Erythroblast (primary cell): ENCODE results near the gene RASA2.

ENCODE experiments used
- GATA1 ChIP-seq: IDR thresholded peaks from 2 replicates; pipeline ENCODE4 v1.6.1; 2011; ENCODE audit warnings: low read depth, mild to moderate bottlenecking, control low read depth, low read length, moderate library complexity
- POLR2A ChIP-seq: IDR thresholded peaks from 2 replicates; pipeline ENCODE4 v1.6.1; 2011; ENCODE audit warnings: mild to moderate bottlenecking, low read length

DNA sequence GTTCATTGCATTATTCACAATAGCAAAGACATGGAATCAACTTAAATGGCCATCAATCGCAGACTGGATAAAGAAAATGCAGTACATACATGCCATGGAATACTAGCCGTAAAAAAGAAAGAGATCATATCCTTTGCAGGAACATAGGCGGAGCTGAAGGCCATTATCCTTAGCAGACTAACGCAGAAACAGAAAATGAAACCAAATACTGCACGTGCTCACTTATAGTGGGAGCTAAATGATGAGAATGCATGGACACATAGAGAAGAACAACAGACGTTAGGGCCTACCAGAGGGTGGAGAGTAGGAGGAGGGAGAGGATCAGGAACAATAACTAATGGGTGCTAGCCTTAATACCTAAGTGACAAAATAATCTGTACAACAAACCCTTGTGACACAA is 57.9 kb downstream of the RASA2 start:
- TF ChIP-seq POLR2A: no peak
- no peak for TF ChIP-seq GATA1
